Right lobe of liver (tissue), 4 donors: ENCODE results near the gene SMKR1.

Source experiments
- CTCF ChIP-seq, 4 donors: fragments of 200-600 bp in 3 of 4; fragments of 450-650 bp in 1 of 4; IDR thresholded peaks; one replicate each; pipeline versions ENCODE4 v1.5.1 to v1.8.0; 2016 to 2022; ENCODE audit warnings: antibody characterized with exemption in 4 of 4, mild to moderate bottlenecking in 2 of 4
- POLR2A ChIP-seq: fragments of 450-650 bp; IDR thresholded peaks from one replicate; pipeline ENCODE4 v1.6.1; 2017; ENCODE audit warnings: antibody characterized with exemption, mild to moderate bottlenecking
- donor health status: DM: no; HTN: no; CAD: no.
- donor health status: DM: no; HTN: no; CAD: no.
- donor health status: DM: no; HTN: yes; CAD: no.

DNA sequence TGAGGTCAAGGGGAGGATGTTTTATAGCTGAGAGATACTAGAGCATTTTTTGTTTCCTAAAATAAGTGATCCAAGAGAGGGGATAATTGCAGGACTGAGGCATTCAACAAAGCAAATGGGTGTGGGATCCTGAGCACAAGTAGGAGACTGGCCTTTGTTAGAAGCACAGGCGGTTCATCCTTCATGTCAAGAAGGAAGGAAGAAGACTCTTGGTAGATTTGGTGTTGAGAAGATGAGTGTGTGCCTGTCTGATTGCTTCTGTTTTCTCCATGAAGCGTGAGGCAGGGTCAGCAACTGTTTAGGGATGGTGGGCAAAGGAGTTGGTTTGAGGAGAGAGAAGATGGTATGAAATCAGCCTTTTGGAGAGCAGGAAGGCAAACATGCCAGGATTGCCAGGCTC, 40.5 kb upstream of the SMKR1 start:
- TF ChIP-seq POLR2A: no peak
- no peak for TF ChIP-seq CTCF (IDR thresholded peaks at IDR 0.05)
